HepG2 (cell line): Measurements from ENCODE around the gene PRRT1. TPM values are rescaled to one million over a fixed set of nuclear protein-coding genes. Genes with fewer than 3 reads are reported as not detected.
A peak's percentile ranks its signal among the peaks of the same experiment; 100 is the strongest.

ENCODE experiments used
- GPN1 ChIP-seq: sonication (generic); formaldehyde crosslinking; IDR thresholded peaks from 2 replicates; pipeline ENCODE4 v1.5.1; 2020; ENCODE audit warnings: missing genetic modification reagents, borderline replicate concordance
- HNF4A ChIP-seq: sonication (generic); formaldehyde crosslinking; IDR thresholded peaks from 2 replicates; pipeline ENCODE4 v1.4.0; 2020; ENCODE audit warnings: missing genetic modification reagents
- KLF6 ChIP-seq: IDR thresholded peaks from 2 replicates; pipeline ENCODE4 v1.8.0; 2016; ENCODE audit warnings: missing biosample characterization, missing genetic modification reagents
- MTA3 ChIP-seq: sonication (generic); formaldehyde crosslinking; IDR thresholded peaks from 2 replicates; pipeline ENCODE4 v1.4.0; 2020; ENCODE audit warnings: missing genetic modification reagents
- PLRG1 ChIP-seq: fragments of 450-650 bp; conservative IDR thresholded peaks from 2 replicates; pipeline ENCODE4 v1.6.1; 2016
- RFX5 ChIP-seq: IDR thresholded peaks from 2 replicates; pipeline ENCODE4 v1.6.1; 2011; ENCODE audit warnings: low read depth, low read length, improper control_type of control experiment
- RFXANK ChIP-seq: IDR thresholded peaks from 2 replicates; pipeline ENCODE4 v1.6.1; 2016
- SRF ChIP-seq: IDR thresholded peaks from 2 replicates; pipeline ENCODE4 v1.6.1; 2011; ENCODE audit warnings: mild to moderate bottlenecking, low read depth, low read length, moderate library complexity
- STAG1 ChIP-seq: sonication (generic); formaldehyde crosslinking; IDR thresholded peaks from 2 replicates; pipeline ENCODE4 v1.4.0; 2020; ENCODE audit warnings: missing genetic modification reagents
- ZNF207 ChIP-seq: fragments of 450-650 bp; IDR thresholded peaks from 2 replicates; pipeline ENCODE4 v1.6.1; 2016; ENCODE audit warnings: antibody characterized with exemption, borderline replicate concordance
- ZNF224 ChIP-seq: sonication (generic); formaldehyde crosslinking; IDR thresholded peaks from 2 replicates; pipeline ENCODE4 v1.5.0; 2020; ENCODE audit warnings: mild to moderate bottlenecking, missing genetic modification reagents
- ZNF709 ChIP-seq: sonication (generic); formaldehyde crosslinking; IDR thresholded peaks from 2 replicates; pipeline ENCODE4 v1.5.0; 2020; ENCODE audit warnings: mild to moderate bottlenecking, missing genetic modification reagents
- polyA plus RNA-seq, 8 experiments: library from polyadenylated mRNA; depleted of rRNA in 3 of 8; stranded (reverse) in 7 of 8; unstranded in 1 of 8; fragments of >200 nt; fragmentation: Illumina TruSeq in 4 of 8; extraction: Trizol in 4 of 8; gene quantifications; 2 replicates each; pipeline versions ENCODE4 v1.2.1 to v1.2.3, GENCODE V29; 2011 to 2016; ENCODE audit warnings: low read depth in 4 of 8, missing spikeins in 1 of 8, mixed read lengths in 1 of 8; ENCODE audit not compliant: insufficient read depth in 1 of 8
- total RNA-seq, 5 experiments: library from RNA; depleted of rRNA; stranded (reverse); fragments of >200 nt; fragmentation: Illumina TruSeq; extraction: Trizol; gene quantifications; 2 replicates each; pipeline ENCODE4 v1.2.3, GENCODE V29; 2016; ENCODE audit warnings: low read depth in 1 of 5
- TF ChIP-seq, protein P1 (sequence below): sonication (generic); formaldehyde crosslinking; IDR thresholded peaks from 2 replicates; pipeline ENCODE4 v1.4.0; 2020; ENCODE audit warnings: mild to moderate bottlenecking, missing genetic modification reagents
- TF ChIP-seq, protein P2 (sequence below): conservative IDR thresholded peaks from 2 replicates; pipeline ENCODE4 v1.6.1; 2018; ENCODE audit warnings: missing genetic modification reagents
- TF ChIP-seq, protein P3 (sequence below): sonication (generic); formaldehyde crosslinking; IDR thresholded peaks from 2 replicates; pipeline ENCODE4 v1.4.0; 2020; ENCODE audit warnings: missing genetic modification reagents
- TF ChIP-seq, protein P4 (sequence below): sonication (generic); formaldehyde crosslinking; IDR thresholded peaks from 2 replicates; pipeline ENCODE4 v1.8.0; 2022; ENCODE audit warnings: missing genetic modification reagents, mild to moderate bottlenecking, moderate library complexity, borderline replicate concordance

Gene PRRT1
- total and polyA plus RNA-seq, 2 of the 13 experiments (the other 11 are each of a cell fraction or from before 2014, with no cell fraction given), result 0.64 to 1.4 TPM

DNA sequence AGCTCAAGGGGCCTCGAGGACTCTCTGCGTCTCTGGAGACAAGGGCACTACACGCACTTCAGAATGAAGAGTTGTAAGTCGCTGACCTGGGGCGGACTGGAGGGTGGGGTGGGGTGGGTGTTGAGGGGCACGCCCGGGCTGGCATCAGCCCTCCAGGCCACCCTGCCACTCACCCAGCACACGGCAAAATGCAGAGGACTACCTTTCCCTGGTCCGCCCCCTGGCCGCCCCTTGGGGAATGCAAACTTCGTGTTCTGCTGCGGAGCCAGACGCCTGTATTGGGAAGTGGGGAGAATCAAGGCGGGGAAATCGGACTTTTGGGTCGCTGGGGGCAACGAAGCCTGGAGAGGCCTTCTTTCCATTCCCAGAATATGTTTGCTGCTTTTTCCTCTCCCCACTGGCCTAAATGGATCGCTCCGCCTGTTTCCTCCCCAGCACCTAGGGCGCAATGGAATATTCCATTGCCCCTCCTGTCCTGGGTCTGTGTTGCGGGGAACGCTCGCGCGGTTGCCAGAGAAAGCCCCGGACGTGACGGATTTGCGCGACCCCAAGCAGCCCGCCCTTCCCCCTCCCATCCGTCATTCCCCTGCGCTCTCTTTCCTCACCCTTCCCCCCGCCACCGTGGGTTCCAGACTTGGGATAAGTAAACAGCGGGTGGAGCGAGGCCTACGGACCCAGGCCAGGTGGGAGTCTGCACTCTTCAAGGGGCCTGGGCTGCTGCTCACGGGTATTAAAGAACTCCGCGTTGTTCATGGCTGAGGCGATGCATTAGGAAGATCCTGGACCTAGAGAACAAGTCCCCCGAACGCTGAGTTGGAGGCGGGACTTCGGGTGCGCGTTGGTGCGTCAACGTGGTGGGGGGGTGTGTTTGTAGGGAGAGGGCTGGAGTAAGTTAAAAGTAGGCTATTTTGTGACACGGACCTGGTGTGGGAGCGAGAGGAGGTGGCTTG lies 2.1 kb upstream of the PRRT1 start, which contains the start of gene PPT2 (continued):
- TF ChIP-seq, protein P1, sequence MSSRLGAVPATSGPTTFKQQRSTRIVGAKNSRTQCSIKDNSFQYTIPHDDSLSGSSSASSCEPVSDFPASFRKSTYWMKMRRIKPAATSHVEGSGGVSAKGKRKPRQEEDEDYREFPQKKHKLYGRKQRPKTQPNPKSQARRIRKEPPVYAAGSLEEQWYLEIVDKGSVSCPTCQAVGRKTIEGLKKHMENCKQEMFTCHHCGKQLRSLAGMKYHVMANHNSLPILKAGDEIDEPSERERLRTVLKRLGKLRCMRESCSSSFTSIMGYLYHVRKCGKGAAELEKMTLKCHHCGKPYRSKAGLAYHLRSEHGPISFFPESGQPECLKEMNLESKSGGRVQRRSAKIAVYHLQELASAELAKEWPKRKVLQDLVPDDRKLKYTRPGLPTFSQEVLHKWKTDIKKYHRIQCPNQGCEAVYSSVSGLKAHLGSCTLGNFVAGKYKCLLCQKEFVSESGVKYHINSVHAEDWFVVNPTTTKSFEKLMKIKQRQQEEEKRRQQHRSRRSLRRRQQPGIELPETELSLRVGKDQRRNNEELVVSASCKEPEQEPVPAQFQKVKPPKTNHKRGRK (CRISPR knock-in tag), result 0 out of 2 replicates have a peak, but pooled peaks have one; percentile 61
- TF ChIP-seq, protein P2, sequence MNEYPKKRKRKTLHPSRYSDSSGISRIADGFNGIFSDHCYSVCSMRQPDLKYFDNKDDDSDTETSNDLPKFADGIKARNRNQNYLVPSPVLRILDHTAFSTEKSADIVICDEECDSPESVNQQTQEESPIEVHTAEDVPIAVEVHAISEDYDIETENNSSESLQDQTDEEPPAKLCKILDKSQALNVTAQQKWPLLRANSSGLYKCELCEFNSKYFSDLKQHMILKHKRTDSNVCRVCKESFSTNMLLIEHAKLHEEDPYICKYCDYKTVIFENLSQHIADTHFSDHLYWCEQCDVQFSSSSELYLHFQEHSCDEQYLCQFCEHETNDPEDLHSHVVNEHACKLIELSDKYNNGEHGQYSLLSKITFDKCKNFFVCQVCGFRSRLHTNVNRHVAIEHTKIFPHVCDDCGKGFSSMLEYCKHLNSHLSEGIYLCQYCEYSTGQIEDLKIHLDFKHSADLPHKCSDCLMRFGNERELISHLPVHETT (CRISPR knock-in tag), result 0 out of 2 replicates have a peak, but pooled peaks have one; percentile 29
- TF ChIP-seq, protein P3, sequence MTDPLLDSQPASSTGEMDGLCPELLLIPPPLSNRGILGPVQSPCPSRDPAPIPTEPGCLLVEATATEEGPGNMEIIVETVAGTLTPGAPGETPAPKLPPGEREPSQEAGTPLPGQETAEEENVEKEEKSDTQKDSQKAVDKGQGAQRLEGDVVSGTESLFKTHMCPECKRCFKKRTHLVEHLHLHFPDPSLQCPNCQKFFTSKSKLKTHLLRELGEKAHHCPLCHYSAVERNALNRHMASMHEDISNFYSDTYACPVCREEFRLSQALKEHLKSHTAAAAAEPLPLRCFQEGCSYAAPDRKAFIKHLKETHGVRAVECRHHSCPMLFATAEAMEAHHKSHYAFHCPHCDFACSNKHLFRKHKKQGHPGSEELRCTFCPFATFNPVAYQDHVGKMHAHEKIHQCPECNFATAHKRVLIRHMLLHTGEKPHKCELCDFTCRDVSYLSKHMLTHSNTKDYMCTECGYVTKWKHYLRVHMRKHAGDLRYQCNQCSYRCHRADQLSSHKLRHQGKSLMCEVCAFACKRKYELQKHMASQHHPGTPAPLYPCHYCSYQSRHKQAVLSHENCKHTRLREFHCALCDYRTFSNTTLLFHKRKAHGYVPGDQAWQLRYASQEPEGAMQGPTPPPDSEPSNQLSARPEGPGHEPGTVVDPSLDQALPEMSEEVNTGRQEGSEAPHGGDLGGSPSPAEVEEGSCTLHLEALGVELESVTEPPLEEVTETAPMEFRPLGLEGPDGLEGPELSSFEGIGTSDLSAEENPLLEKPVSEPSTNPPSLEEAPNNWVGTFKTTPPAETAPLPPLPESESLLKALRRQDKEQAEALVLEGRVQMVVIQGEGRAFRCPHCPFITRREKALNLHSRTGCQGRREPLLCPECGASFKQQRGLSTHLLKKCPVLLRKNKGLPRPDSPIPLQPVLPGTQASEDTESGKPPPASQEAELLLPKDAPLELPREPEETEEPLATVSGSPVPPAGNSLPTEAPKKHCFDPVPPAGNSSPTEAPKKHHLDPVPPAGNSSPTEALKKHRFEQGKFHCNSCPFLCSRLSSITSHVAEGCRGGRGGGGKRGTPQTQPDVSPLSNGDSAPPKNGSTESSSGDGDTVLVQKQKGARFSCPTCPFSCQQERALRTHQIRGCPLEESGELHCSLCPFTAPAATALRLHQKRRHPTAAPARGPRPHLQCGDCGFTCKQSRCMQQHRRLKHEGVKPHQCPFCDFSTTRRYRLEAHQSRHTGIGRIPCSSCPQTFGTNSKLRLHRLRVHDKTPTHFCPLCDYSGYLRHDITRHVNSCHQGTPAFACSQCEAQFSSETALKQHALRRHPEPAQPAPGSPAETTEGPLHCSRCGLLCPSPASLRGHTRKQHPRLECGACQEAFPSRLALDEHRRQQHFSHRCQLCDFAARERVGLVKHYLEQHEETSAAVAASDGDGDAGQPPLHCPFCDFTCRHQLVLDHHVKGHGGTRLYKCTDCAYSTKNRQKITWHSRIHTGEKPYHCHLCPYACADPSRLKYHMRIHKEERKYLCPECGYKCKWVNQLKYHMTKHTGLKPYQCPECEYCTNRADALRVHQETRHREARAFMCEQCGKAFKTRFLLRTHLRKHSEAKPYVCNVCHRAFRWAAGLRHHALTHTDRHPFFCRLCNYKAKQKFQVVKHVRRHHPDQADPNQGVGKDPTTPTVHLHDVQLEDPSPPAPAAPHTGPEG (CRISPR knock-in tag), result peak; percentile 90
- TF ChIP-seq PLRG1 (no peak), SRF (peak; percentile 55; the same call in 1 of the 2 replicates), MTA3 (no peak), GPN1 (no peak; the same call in 1 of the 2 replicates), HNF4A (CRISPR knock-in tag) (0 out of 2 replicates have a peak, but pooled peaks have one; percentile 29), RFXANK (CRISPR knock-in tag) (0 out of 2 replicates have a peak, but pooled peaks have one; percentile 45), ZNF224 (CRISPR knock-in tag) (peak; percentile 27), KLF6 (CRISPR knock-in tag) (peak; percentile 88; the same call in 1 of the 2 replicates), ZNF207 (0 out of 2 replicates have a peak, but pooled peaks have one; percentile 44), RFX5 (no peak), ZNF709 (no peak), STAG1 (CRISPR knock-in tag) (peak; percentile 21; the same call in 1 of the 2 replicates)
- TF ChIP-seq, protein P4, sequence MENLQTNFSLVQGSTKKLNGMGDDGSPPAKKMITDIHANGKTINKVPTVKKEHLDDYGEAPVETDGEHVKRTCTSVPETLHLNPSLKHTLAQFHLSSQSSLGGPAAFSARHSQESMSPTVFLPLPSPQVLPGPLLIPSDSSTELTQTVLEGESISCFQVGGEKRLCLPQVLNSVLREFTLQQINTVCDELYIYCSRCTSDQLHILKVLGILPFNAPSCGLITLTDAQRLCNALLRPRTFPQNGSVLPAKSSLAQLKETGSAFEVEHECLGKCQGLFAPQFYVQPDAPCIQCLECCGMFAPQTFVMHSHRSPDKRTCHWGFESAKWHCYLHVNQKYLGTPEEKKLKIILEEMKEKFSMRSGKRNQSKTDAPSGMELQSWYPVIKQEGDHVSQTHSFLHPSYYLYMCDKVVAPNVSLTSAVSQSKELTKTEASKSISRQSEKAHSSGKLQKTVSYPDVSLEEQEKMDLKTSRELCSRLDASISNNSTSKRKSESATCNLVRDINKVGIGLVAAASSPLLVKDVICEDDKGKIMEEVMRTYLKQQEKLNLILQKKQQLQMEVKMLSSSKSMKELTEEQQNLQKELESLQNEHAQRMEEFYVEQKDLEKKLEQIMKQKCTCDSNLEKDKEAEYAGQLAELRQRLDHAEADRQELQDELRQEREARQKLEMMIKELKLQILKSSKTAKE, result no peak
